Measurements from ENCODE around the gene RIC1. TPM values are rescaled to one million over a fixed set of nuclear protein-coding genes. Genes with fewer than 3 reads are reported as not detected.
"Not testable (repeated sequence)": the region's sequence is repeated elsewhere in the genome, so short reads cannot be mapped to it uniquely, and the experiment has no call there.

RIC1 gene
- total and polyA plus RNA-seq, 3 experiments from 2014 or later: 6.3 to 15.0 (median 13.2) TPM

DNA sequence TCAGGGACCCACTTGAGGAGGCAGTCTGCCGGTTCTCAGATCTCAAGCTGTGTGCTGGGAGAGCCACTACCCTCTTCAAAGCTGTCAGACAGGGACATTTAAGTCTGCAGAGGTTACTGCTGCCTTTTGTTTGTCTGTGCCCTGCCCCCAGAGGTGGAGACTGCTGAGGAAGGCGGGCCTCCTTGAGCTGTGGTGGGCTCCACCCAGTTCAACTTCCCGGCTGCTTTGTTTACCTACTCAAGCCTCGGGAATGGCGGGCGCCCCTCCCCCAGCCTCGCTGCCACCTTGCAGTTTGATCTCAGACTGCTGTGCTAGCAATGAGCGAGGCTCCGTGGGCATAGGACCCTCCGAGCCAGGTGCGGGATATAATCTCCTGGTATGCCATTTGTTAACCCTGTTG lies 54.7 kb downstream of the RIC1 start:
- DNase-seq; H3K4me3 ChIP-seq (ENCODE audit: low read length); H3K27me3 ChIP-seq (ENCODE audit: insufficient read depth, low read length, poor library complexity, severe bottlenecking); H3K27ac ChIP-seq (ENCODE audit: low read depth, low read length); H3K36me3 ChIP-seq (ENCODE audit: insufficient read depth, low read length); H3K27me3 Mint-ChIP-seq; H3K27ac Mint-ChIP-seq; H3K4me3 Mint-ChIP-seq; POLR2A ChIA-PET; H3K9me3 ChIP-seq (ENCODE audit: low read length); H3K4me1 ChIP-seq (ENCODE audit: insufficient read depth, low read length); CTCF ChIA-PET: not testable (repeated sequence)
- Mint-ChIP-seq H3K36me3 (peaks cover 8 to 44% (median 23%) of the 10 kb centered on the region in 3 donors), H3K4me1 (peaks cover 17 to 40% (median 37%) of the 10 kb centered on the region in 3 donors), H3K9me3 (peaks cover 5 to 43% (median 29%) of the 10 kb centered on the region in 5 donors)

- H3K27ac Mint-ChIP-seq: no peak overlapping the region
- Histone ChIP-seq H3K4me3 (ENCODE audit: low read length) (no peak overlapping the region), H3K27me3 (ENCODE audit: insufficient read depth, low read length, poor library complexity, severe bottlenecking) (no peaks in the 10 kb centered on the region), H3K27ac (ENCODE audit: low read depth, low read length) (no peak overlapping the region), H3K4me1 (ENCODE audit: insufficient read depth, low read length) (no peaks in the 10 kb centered on the region), H3K36me3 (ENCODE audit: insufficient read depth, low read length) (no peaks in the 10 kb centered on the region), H3K9me3 (ENCODE audit: low read length) (no peaks in the 10 kb centered on the region)
- H3K27me3 Mint-ChIP-seq: no peaks in the 10 kb centered on the region
- H3K4me1 Mint-ChIP-seq: peaks cover 15 to 40% (median 36%) of the 10 kb centered on the region in 3 donors
- H3K9me3 Mint-ChIP-seq: peaks cover 5 to 43% (median 29%) of the 10 kb centered on the region in 5 donors
- ChIA-PET POLR2A (no interaction called here), CTCF (no interaction called here)
- peaks cover 8 to 42% (median 23%) of the 10 kb centered on the region in 3 donors for H3K36me3 Mint-ChIP-seq
- H3K4me3 Mint-ChIP-seq: no peak overlapping the region
- no peak for DNase-seq
Observed at GRCh38 chr9:5684101-5684500, 55.2 kb downstream of the RIC1 start.

- H3K27ac ChIP-seq (ENCODE audit: low read depth, low read length): no peak overlapping the region
- ChIA-PET POLR2A (no interaction called here), CTCF (no interaction called here)
- Mint-ChIP-seq H3K9me3 (peaks cover 0 to 17% (median 8%) of the 10 kb centered on the region in 5 donors), H3K27me3 (no peaks in the 10 kb centered on the region), H3K27ac (peak overlapping the region in 1 of 8 donors; percentile 22), H3K36me3 (peaks cover 6 to 16% (median 13%) of the 10 kb centered on the region in 3 donors), H3K4me1 (peaks cover 12 to 27% (median 27%) of the 10 kb centered on the region in 3 donors), H3K4me3 (no peak overlapping the region)
- H3K36me3 ChIP-seq (ENCODE audit: insufficient read depth, low read length): no peaks in the 10 kb centered on the region
- no peaks in the 10 kb centered on the region for H3K9me3 ChIP-seq (ENCODE audit: low read length)
- H3K4me3 ChIP-seq (ENCODE audit: low read length): no peak overlapping the region
- no peak for DNase-seq
- H3K4me1 ChIP-seq (ENCODE audit: insufficient read depth, low read length): no peaks in the 10 kb centered on the region
- no peaks in the 10 kb centered on the region for H3K27me3 ChIP-seq (ENCODE audit: insufficient read depth, low read length, poor library complexity, severe bottlenecking)
Observed at GRCh38 chr9:5688109-5688508, 59.2 kb downstream of the RIC1 start.

DNA sequence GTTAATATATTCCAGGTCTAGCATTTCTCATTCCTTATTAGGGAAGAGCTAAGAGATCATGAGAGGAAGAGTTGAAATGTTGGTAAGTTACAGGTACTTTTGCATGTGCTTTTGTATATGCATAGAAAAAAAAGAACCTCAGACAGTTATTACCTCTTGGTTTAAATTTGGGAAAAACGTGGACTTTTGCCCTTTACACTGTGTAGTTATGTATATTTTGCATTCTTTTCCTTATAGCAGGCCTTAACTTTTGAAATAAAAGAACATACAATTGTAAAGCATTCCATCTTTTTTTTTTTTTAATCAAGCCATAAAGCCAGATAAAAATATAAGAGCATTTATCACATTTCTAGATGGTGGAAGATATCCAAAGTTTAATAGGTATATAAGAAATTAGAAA lies 61.4 kb downstream of the RIC1 start:
- H3K9me3 ChIP-seq (ENCODE audit: low read length): no peaks in the 10 kb centered on the region
- no peak overlapping the region for H3K4me3 ChIP-seq (ENCODE audit: low read length)
- no peak overlapping the region for H3K27ac ChIP-seq (ENCODE audit: low read depth, low read length)
- peaks cover 0 to 3% (median 0%) of the 10 kb centered on the region in 5 donors for H3K9me3 Mint-ChIP-seq
- H3K27ac Mint-ChIP-seq: no peak overlapping the region
- H3K27me3 Mint-ChIP-seq: no peaks in the 10 kb centered on the region
- H3K4me1 ChIP-seq (ENCODE audit: insufficient read depth, low read length): no peaks in the 10 kb centered on the region
- H3K36me3 Mint-ChIP-seq: peaks cover 0 to 11% (median 5%) of the 10 kb centered on the region in 3 donors
- no peak overlapping the region for H3K4me3 Mint-ChIP-seq
- ChIA-PET POLR2A (no interaction called here), CTCF (no interaction called here)
- peaks cover 10 to 26% (median 25%) of the 10 kb centered on the region in 3 donors for H3K4me1 Mint-ChIP-seq
- H3K27me3 ChIP-seq (ENCODE audit: insufficient read depth, low read length, poor library complexity, severe bottlenecking): no peaks in the 10 kb centered on the region
- DNase-seq: no peak
- H3K36me3 ChIP-seq (ENCODE audit: insufficient read depth, low read length): no peaks in the 10 kb centered on the region

- ChIA-PET CTCF (no interaction called here), POLR2A (no interaction called here)
- DNase-seq: no peak
- Mint-ChIP-seq H3K36me3 (peaks cover 5 to 24% (median 10%) of the 10 kb centered on the region in 3 donors), H3K27ac (no peak overlapping the region), H3K9me3 (no peaks in the 10 kb centered on the region), H3K4me3 (no peak overlapping the region), H3K4me1 (peaks cover 5 to 34% (median 32%) of the 10 kb centered on the region in 3 donors), H3K27me3 (no peaks in the 10 kb centered on the region)
- H3K4me1 ChIP-seq (ENCODE audit: insufficient read depth, low read length): no peaks in the 10 kb centered on the region
- H3K36me3 ChIP-seq (ENCODE audit: insufficient read depth, low read length): no peaks in the 10 kb centered on the region
- no peaks in the 10 kb centered on the region for H3K27me3 ChIP-seq (ENCODE audit: insufficient read depth, low read length, poor library complexity, severe bottlenecking)
- H3K9me3 ChIP-seq (ENCODE audit: low read length): no peaks in the 10 kb centered on the region
- H3K27ac ChIP-seq (ENCODE audit: low read depth, low read length): no peak overlapping the region
- H3K4me3 ChIP-seq (ENCODE audit: low read length): no peak overlapping the region
Observed at GRCh38 chr9:5695860-5696259, 67.0 kb downstream of the RIC1 start.

DNA sequence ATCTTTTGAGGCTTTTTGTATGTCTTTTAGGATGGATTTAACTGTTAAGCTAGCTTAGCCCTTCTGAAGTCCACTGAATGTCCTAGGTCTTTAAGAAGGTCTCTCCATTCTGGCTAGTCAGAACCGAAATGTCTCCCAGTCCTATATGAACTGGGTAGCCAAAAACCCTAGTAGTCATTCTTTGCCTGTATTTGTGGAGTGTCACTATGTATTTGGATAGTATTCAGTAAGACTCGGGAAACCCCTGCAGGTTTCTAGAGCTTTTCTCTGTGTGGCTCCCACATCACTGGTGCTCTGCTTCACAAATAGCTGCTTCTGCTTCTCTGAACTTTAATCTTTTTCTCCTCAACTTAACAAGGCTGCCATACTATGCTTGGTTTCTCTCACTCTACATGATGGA lies 68.0 kb downstream of the RIC1 start:
- Mint-ChIP-seq H3K27ac (peak overlapping the region in 2 of 8 donors; percentile 18 to 22), H3K36me3 (peaks cover 9 to 25% (median 13%) of the 10 kb centered on the region in 3 donors), H3K4me1 (peaks cover 6 to 35% (median 34%) of the 10 kb centered on the region in 3 donors), H3K4me3 (no peak overlapping the region), H3K27me3 (no peaks in the 10 kb centered on the region), H3K9me3 (no peaks in the 10 kb centered on the region)
- Histone ChIP-seq H3K27me3 (ENCODE audit: insufficient read depth, low read length, poor library complexity, severe bottlenecking) (no peaks in the 10 kb centered on the region), H3K4me3 (ENCODE audit: low read length) (no peak overlapping the region), H3K4me1 (ENCODE audit: insufficient read depth, low read length) (no peaks in the 10 kb centered on the region), H3K36me3 (ENCODE audit: insufficient read depth, low read length) (no peaks in the 10 kb centered on the region), H3K27ac (ENCODE audit: low read depth, low read length) (no peak overlapping the region), H3K9me3 (ENCODE audit: low read length) (no peaks in the 10 kb centered on the region)
- ChIA-PET CTCF (no interaction called here), POLR2A (no interaction called here)
- DNase-seq: no peak

DNA sequence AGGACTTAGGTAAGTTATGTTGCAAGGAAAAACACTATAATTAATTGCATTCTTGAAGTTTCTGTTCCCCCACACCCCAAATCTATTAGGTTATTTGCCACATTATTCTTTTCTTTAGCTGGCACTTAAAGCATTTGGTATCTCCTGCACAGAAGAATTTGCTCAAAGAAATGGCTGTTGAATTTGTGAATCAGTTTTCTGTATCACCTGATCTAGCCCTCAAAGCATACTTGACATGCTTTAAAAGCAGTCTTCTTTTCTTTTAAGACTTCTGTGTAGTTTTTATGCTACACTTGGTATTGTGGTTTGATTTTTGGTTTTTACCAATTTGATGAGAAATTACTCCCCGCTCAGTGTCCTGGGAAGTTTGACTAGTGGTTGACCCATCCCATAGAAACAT lies 69.1 kb downstream of the RIC1 start:
- H3K9me3 ChIP-seq (ENCODE audit: low read length): no peaks in the 10 kb centered on the region
- no peaks in the 10 kb centered on the region for H3K27me3 ChIP-seq (ENCODE audit: insufficient read depth, low read length, poor library complexity, severe bottlenecking)
- H3K4me1 Mint-ChIP-seq: peaks cover 11 to 37% (median 30%) of the 10 kb centered on the region in 3 donors
- no peak for DNase-seq
- no peaks in the 10 kb centered on the region for H3K4me1 ChIP-seq (ENCODE audit: insufficient read depth, low read length)
- H3K27ac Mint-ChIP-seq: peak overlapping the region in 1 of 8 donors; percentile 7
- POLR2A ChIA-PET: no interaction called here
- H3K36me3 Mint-ChIP-seq: peaks cover 18 to 30% (median 19%) of the 10 kb centered on the region in 3 donors
- no peaks in the 10 kb centered on the region for H3K36me3 ChIP-seq (ENCODE audit: insufficient read depth, low read length)
- CTCF ChIA-PET: no interaction called here
- H3K27me3 Mint-ChIP-seq: no peaks in the 10 kb centered on the region
- H3K27ac ChIP-seq (ENCODE audit: low read depth, low read length): no peak overlapping the region
- H3K4me3 ChIP-seq (ENCODE audit: low read length): no peak overlapping the region
- H3K4me3 Mint-ChIP-seq: no peak overlapping the region
- H3K9me3 Mint-ChIP-seq: peaks cover 0 to 2% (median 0%) of the 10 kb centered on the region in 5 donors

DNA sequence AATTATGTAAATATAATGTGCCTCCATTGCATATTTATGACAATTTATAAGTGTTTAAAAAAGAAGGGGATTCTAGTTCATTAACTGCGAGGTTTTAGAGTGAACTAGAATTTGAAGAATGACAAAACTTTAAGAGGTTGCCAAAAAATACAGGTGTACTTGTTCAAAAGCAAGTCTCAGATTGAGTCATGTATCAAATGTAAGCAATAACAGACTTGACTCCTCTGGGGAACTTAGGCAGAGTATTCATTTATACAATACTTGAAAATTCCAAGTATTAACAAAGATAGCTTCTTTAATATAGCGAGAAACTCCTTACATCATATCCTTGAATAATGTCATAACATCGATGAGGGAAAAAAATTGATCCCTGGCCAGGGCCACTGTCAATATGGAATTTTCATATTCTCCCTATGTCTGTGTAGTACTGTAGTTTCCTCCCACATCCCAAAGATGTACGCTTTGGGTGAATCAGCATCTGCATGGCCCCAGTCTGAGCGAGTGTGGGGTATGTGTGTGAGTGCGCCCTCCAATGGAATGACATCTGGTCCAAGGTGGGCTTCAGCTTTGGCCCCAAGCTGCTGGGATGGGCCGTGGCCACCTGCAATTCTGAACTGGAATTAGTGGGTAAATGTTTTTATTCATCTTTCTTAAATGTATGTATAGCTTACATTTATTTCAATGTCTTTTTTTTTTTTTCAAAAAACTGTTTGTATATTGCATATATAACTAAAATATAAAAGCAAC lies 70.1 kb downstream of the RIC1 start:
- H3K9me3 ChIP-seq (ENCODE audit: low read length): no peaks in the 10 kb centered on the region
- ChIA-PET CTCF (no interaction called here), POLR2A (interaction anchor here (0.6 kb wide), 1 partner anchor 11 kb away, joined by 3 read pairs; no protein-coding TSS in a partner anchor)
- H3K4me3 Mint-ChIP-seq: no peak overlapping the region
- H3K9me3 Mint-ChIP-seq: peaks cover 0 to 2% (median 0%) of the 10 kb centered on the region in 5 donors
- peaks cover 11 to 38% (median 28%) of the 10 kb centered on the region in 3 donors for H3K4me1 Mint-ChIP-seq
- H3K27me3 ChIP-seq (ENCODE audit: insufficient read depth, low read length, poor library complexity, severe bottlenecking): no peaks in the 10 kb centered on the region
- no peak overlapping the region for H3K27ac Mint-ChIP-seq
- H3K36me3 ChIP-seq (ENCODE audit: insufficient read depth, low read length): no peaks in the 10 kb centered on the region
- no peaks in the 10 kb centered on the region for H3K4me1 ChIP-seq (ENCODE audit: insufficient read depth, low read length)
- H3K27ac ChIP-seq (ENCODE audit: low read depth, low read length): no peak overlapping the region
- no peaks in the 10 kb centered on the region for H3K27me3 Mint-ChIP-seq
- peaks cover 23 to 33% (median 23%) of the 10 kb centered on the region in 3 donors for H3K36me3 Mint-ChIP-seq
- no peak for DNase-seq
- H3K4me3 ChIP-seq (ENCODE audit: low read length): no peak overlapping the region

Measured in CD8-positive, alpha-beta memory T cell (primary cell).